8988T (cell line): ENCODE measurements around the gene TMEM181.
A peak's percentile ranks its signal among the peaks of the same experiment; 100 is the strongest.
"Not testable (repeated sequence)": the region's sequence is repeated elsewhere in the genome, so short reads cannot be mapped to it uniquely, and the experiment has no call there.

Experiments
- DNase-seq: peaks from one replicate; pipeline ENCODE4 v3.0.0; 2011

The TMEM181 gene

GRCh38 chr6:158559895-158560835 is at the start of gene TMEM181:
Gene TMEM181 (plus strand): TSS chr6:158560091. CDS start chr6:158560225, 134 bp downstream.
- peak; percentile 84 for DNase-seq

DNA sequence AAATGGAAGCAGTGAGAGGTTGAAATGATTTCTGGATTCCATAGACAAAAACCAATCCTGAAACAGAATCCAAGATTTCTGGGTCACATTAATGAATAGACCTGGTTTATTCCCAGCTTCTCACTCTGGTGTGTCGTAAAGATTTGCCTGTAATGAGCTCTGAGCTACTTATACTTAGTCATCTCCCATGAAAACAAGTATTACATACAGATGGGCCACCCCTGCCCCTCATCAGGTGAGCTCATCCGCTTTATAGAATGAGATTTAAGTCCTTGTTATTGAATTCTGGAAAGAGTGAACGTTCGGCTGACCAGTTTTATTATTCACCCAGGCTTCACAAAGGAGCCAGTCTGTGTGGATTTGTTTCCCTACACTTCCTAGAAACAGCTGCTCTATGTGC is 47.1 kb upstream of the TMEM181 start:
- no peak for DNase-seq

- DNase-seq = no peak
Measured at GRCh38 chr6:158514176-158514575, 45.7 kb upstream of the TMEM181 start.

DNA sequence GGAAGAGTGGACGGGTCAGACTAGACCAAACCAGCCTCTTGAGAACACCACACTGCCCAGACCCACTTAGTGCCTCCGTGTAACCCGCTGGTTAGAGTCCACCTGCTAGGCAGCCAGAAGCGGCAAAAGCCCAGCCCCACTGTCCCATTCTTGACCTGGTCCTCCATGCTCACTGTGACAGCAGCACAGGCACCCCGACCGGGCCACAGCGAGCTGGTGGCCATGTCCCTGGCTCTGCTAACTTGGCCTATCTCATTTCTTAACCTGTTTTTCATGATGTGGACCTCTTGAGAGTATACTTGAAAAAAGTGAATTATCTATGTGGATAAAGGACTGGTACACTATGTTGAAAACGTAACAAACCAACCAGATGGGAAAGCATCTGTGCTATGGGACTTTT is 44.9 kb upstream of the TMEM181 start:
- DNase-seq = no peak

- DNase-seq = no peak
Measured at GRCh38 chr6:158516098-158516497, 43.8 kb upstream of the TMEM181 start.

- no peak for DNase-seq
Measured at GRCh38 chr6:158517038-158517437, 42.9 kb upstream of the TMEM181 start.

DNA sequence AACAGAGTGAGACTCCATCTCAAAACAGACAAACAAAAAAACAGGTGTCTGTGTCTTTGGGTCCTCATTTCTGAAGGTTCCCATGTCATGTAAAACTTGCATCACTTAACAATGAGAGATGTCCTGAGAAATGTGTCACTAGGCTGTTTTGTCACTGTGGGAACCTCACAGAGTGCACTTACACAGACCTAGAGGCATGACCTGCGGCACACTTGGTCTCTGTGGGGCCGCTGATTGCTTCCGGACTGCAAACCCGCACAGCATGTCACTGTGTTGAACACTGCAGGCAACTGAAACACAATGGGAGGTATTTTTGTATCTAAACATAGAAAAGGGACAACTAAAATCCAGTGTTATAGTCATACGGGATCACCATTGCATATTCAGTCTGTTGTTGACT is 42.3 kb upstream of the TMEM181 start:
- DNase-seq = no peak

DNA sequence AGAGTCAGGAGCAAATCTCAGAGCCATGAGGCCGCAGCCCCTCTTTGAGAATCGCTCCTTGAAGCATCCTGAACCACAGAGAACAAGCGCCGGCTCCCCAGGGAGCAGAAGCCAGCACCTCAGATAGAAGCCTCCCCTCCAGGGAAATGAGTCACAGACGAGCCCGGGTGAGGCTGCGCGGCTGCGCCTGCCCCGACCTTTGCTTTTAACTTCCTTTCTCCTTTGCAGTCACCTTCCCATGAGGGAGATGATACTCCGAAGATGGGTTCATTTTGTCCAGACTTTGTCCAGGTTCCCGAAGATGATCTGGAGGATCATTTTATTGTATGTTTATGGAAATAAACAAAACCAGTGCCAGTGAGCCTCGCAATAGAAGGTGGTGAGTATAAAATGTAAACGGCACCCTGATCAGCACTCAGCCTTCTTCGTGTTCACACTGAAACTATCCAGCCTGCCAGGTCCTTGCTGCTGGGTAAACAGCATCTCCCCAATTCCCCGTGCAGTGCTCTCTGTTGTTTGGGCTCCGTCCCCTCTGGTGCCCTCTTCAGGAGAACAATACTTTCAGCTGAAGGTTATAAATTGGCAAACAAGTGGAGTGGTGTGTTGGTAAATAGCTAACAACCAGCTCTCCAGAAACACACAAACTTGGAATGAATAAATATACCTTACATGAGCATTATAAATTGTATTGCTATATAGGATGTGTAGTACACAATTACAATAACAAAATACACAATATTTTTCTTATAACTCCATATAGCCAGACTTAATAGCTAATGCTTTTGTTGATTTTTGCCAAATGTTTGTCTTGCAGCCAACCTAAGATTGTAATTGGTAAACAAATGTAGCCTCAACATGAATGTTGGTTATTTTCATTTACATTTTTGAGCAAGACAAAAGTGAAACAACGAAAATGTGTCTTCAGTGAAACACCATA is 41.4 kb upstream of the TMEM181 start:
- DNase-seq = peak; percentile 56

- DNase-seq = no peak
Measured at GRCh38 chr6:158519300-158519699, 40.6 kb upstream of the TMEM181 start.

- DNase-seq = no peak
Measured at GRCh38 chr6:158519761-158520160, 40.1 kb upstream of the TMEM181 start.

DNA sequence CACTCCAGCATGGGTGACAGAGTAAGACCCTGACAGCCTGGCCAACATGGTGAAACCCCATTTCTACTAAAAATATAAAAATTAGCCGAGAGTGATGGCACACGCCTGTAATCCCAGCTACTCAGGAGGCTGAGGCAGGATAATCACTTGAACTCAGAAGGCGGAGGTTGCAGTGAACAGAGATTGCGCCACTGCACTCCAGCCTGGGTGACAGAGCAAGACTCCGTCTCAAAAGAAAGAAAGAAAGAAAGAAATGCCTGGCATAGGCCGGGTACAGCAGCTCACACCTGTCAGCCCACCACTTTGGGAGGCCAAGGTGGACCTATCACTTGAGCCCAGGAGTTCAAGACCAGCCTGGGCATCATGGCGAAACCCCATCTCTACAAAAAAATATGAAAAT is 38.9 kb upstream of the TMEM181 start:
- not testable (repeated sequence) for DNase-seq

DNA sequence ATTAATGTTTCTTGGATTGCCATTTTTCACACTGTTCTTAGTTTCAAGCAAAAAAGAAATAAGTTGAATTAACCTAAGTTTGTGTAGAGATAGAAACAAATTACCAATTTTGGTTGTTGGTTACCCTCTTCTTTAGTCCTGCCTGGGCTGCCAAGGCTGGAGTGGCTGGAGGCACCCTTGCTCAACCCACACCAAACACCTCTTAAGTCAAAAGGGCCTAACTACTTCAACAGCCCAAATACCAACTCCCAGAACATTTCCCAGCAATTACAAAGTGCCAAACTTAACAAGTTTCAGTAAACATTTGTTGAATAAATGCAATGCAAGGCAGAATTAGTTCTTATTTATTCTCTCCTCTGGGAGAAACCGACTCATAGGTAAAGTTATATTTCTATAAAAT is 38.1 kb upstream of the TMEM181 start:
- DNase-seq = no peak

GRCh38 chr6:158522616-158523015 is 37.3 kb upstream of the TMEM181 start:
- DNase-seq = no peak

DNA sequence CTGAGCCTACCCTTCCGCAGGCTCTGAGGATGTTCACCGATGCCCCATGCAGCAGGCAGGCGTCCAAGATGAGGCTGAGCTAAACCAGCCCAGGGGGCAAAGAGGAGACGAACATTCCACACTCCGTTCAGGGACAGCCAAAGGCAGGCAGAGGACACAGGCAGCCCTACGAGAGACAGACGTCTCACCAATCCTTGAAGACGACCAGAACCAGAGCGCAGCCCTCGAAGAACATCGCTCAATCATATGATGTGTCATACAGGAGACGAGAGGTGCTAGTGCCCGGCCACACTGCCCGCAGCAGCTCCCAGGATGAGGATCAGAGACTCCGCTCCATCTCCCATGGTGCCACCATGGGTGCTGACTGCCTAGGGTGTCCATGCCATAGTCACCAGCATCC is 35.6 kb upstream of the TMEM181 start:
- no peak for DNase-seq

- DNase-seq = not testable (repeated sequence)
Measured at GRCh38 chr6:158527858-158528257, 32.0 kb upstream of the TMEM181 start.

- DNase-seq = no peak
Measured at GRCh38 chr6:158528826-158529225, 31.1 kb upstream of the TMEM181 start.

DNA sequence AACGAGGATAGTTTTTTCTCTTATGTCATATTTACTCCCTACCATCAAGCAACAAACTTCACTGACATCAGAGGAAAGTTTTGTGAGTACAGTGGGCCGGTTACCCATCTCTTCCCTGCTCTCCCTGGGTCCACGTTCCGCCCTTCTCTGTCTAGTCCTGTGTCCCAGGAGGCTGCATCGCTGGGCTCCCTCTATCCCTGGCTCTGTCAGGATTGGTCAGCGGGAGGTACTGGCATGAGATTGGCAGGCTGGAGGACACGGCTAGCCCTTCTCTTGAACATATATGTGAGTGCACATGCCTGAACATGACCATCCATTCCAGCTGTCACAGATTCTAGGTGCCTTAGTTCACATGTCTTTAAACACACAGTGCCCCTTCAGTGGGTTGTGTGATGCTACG is 30.3 kb upstream of the TMEM181 start:
- no peak for DNase-seq

DNA sequence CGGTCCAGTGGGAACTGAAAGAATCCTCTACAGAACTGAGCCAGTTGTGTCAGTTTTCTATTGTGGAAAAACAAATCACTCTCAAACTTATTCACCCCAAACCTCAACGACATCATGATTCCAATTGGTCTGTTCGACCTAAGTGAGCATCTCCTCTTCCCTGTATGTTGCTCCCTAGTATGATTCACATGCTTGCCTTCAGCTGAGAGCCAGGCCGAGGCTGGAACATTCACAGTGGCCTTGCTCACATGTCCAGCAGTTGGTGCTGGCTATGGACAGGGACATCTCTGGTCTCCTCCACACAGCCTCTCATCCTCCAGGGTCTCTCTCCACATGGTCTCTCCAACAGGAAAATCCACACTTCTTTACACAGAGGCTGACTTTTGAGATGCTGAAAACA is 28.3 kb upstream of the TMEM181 start:
- DNase-seq = no peak

DNA sequence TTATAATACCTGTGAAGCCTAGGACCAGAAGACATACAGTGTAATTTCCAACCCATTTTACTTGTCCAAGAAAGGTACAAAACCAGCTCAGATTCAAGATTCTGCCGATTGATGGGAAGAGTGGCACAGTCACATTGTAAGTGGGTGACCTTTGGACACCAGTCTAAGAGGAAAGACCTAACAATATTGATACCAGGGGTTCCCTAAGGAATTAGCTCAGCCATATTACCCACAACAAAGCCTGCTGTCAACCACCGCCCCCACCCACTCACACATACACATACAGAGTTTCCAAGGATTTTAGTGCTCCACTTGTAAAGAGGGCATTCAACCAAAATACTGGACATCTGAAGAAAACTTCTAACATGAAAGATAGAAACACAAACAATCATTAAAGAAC is 27.9 kb upstream of the TMEM181 start:
- DNase-seq = no peak

DNA sequence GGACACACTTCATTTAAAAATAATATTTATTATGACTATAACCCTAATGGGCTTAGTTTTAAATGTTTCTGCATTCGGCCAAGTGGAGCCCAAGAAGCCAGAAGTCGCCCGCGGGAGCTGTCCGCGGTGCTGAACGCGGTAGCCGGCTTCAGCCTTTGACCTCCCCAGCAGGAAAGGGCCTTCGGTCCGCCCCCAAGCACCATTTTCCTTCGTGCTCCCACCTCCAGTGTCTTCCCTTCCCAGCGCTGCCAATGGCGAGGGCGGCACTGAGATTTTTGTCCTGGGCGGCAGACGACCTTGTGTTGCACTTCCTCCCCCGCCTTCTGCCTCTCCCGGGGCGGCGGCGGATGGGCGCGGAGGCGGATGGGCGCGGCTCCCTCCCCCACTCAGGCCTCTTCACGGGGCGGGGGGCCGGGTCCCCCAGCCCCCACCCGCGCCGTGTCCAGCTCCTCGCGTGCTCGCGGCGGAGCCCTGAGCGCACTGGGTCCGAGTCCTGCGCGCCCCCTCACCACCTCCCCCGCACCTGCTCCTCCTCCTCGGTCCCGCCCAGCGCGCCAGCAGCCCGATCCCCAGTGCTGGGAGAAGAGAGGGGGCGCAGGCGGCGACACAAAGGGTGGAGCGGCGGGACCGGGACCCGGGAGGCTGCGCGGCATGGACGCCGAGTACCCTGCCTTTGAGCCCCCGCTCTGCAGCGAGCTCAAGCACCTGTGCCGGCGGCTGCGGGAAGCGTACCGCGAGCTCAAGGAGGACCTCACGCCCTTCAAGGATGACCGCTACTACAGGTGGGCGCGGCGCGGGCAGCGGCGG is 23.6 kb upstream of the TMEM181 start:
- peak; percentile 75 for DNase-seq

DNA sequence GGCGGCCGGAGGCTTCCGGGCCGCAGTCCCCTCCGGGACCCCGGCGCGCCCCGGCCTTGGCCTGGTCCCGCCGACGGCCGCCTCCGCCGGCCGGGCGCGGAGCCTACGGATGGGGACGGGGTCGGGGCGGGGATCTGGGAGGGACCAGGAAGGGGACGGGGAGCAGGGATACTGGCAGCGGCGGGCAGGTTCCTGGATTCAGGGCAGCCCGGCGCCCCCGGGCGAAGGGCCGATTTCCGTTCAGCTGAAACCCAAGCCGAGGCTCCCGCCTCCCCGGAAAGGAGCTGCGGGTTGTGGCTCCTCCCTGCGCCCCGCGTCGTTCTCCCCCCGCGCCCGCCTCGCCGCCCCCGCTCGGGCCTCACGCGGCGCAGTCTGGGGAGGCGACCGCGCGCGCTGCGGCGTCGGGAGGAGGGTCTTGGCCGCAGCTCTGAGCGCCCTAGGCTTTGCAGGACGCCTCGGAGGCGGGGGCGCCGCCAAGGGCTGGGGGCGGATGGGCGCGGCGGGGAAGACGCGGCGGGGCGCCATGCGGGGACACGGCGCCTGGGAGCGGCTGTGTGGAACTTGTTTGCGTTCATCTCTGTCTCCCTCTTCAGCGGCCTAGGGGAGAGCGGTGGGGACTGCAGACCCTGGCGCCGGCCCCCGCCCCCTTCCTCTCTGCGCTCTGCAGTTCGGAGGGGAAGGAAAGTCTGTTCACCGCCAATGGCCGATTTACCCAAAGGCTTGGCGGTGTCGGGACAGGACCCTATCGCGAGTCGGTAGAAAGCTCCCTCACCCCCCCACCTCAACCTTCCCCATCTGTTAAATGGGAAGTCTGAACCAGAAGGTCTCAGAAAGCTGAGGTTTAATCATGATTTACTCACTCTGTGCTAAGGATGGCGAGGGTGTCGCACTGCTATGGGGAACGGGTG is 22.7 kb upstream of the TMEM181 start:
- DNase-seq = peak; percentile 72

- DNase-seq = no peak
Measured at GRCh38 chr6:158538741-158539140, 21.1 kb upstream of the TMEM181 start.
